OCI-LY1 (cell line): ENCODE data around the gene NCAM1.

Source experiments
- H2AFZ ChIP-seq: fragments of 200-600 bp; sonication (generic), shearing (Covaris generic); 2 replicates; pipeline ENCODE4 v1.6.0; 2014; ENCODE audit warnings: antibody characterized with exemption, mild to moderate bottlenecking, low read length
- H3F3A ChIP-seq: fragments of 200-600 bp; sonication (generic), shearing (Covaris generic); 2 replicates; pipeline ENCODE4 v1.6.0; 2014; ENCODE audit warnings: mild to moderate bottlenecking, antibody characterized with exemption, low read length, moderate library complexity; ENCODE audit not compliant: insufficient read depth
- H3K27ac ChIP-seq: fragments of 200-600 bp; sonication (generic); 2 replicates; pipeline ENCODE4 v1.5.1; 2014; ENCODE audit warnings: low read length, mixed run types, mild to moderate bottlenecking, low read depth; ENCODE audit not compliant: poor library complexity, severe bottlenecking
- H3K27me3 ChIP-seq: fragments of 200-600 bp; sonication (generic); 2 replicates; pipeline ENCODE4 v1.6.0; 2014; ENCODE audit warnings: antibody characterized with exemption, mild to moderate bottlenecking, low read length, moderate library complexity; ENCODE audit not compliant: insufficient read depth
- H3K36me3 ChIP-seq: fragments of 200-600 bp; sonication (generic); 2 replicates; pipeline ENCODE4 v1.6.1; 2014; ENCODE audit warnings: mild to moderate bottlenecking, antibody characterized with exemption, low read length, moderate library complexity, mixed read lengths; ENCODE audit not compliant: insufficient read depth
- H3K4me1 ChIP-seq: fragments of 200-600 bp; sonication (generic); 2 replicates; pipeline ENCODE4 v1.5.1; 2014; ENCODE audit warnings: mild to moderate bottlenecking, low read length, moderate library complexity; ENCODE audit not compliant: insufficient read depth, severe bottlenecking
- H3K4me2 ChIP-seq: fragments of 200-600 bp; sonication (generic), shearing (Covaris generic); 2 replicates; pipeline ENCODE4 v1.6.1; 2014; ENCODE audit warnings: low read length
- H3K4me3 ChIP-seq: fragments of 200-600 bp; sonication (generic); 2 replicates; pipeline ENCODE4 v1.5.1; 2014; ENCODE audit warnings: low read length, low read depth, mild to moderate bottlenecking, mixed read lengths; ENCODE audit not compliant: poor library complexity, severe bottlenecking
- H3K79me2 ChIP-seq: fragments of 200-600 bp; shearing (Covaris generic); 2 replicates; pipeline ENCODE4 v1.6.1; 2016; ENCODE audit warnings: mixed run types, low read length, mixed read lengths; ENCODE audit not compliant: insufficient read depth
- H3K9ac ChIP-seq: fragments of 200-600 bp; sonication (generic), shearing (Covaris generic); 2 replicates; pipeline ENCODE4 v1.6.1; 2014; ENCODE audit warnings: mild to moderate bottlenecking, low read length, mixed read lengths
- H3K9me2 ChIP-seq: fragments of 200-600 bp; sonication (generic), shearing (Covaris generic); 2 replicates; pipeline ENCODE4 v1.6.1; 2014; ENCODE audit warnings: low read depth, mild to moderate bottlenecking, low read length, mixed read lengths
- H3K9me3 ChIP-seq: fragments of 200-600 bp; shearing (Covaris generic); 2 replicates; pipeline ENCODE4 v1.6.1; 2014; ENCODE audit warnings: low read length, mixed read lengths
- H4K20me1 ChIP-seq: fragments of 200-600 bp; sonication (generic), shearing (Covaris generic); 2 replicates; pipeline ENCODE4 v1.6.0; 2016; ENCODE audit warnings: mild to moderate bottlenecking, low read length; ENCODE audit not compliant: insufficient read depth
- EZH2 ChIP-seq: fragments of 200-600 bp; sonication (generic), shearing (Covaris generic); IDR thresholded peaks from 2 replicates; pipeline ENCODE4 v1.8.0; 2017; ENCODE audit warnings: borderline replicate concordance, mixed run types, mild to moderate bottlenecking, antibody characterized with exemption, low read length, moderate library complexity, mixed read lengths
- TF ChIP-seq, protein P1 (sequence below): fragments of 200-600 bp; sonication (generic), shearing (Covaris generic); IDR thresholded peaks from 2 replicates; pipeline ENCODE4 v1.5.1; 2017; ENCODE audit warnings: mild to moderate bottlenecking, antibody characterized with exemption, low read length, moderate library complexity, mixed read lengths

The NCAM1 gene

DNA sequence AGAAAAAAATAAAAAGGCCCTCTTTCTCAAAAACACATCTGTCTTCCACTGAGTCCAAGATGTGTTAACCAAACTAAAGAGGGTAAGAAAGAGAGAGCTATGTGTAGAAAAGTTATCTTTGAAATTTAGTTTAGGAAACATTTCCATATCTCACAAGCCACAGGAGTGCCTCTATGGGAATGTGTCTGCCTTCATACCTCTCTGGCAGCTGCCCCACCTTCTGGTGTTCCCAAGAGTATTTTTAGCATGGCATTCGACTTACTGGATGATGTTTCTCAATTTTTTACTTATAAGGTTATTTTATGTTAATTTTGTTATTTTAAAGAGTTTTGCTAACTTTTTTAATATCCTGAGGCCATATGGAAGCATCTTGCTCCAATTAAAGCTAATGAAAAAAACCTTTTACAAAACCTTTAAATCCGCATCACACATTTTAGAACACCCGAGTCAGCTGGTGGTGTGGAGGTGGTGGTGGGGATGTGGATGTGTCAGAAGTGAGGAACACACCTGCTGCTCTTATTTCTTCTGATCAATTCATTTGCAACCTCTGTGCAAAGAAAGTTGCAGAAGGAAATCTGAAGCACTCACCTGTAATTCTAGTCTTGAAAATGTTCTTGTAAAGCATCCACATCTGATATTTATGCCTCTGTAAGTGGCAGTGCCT, 112.2 kb downstream of the NCAM1 start:
- H3K4me2 ChIP-seq, result no peak overlapping the region
- no peaks in the 10 kb centered on the region for H3K9me2 ChIP-seq
- H3K9me3 ChIP-seq, result no peaks in the 10 kb centered on the region
- no peak overlapping the region for H3K4me3 ChIP-seq
- H3K4me1 ChIP-seq, result no peaks in the 10 kb centered on the region
- no peaks in the 10 kb centered on the region for H3F3A ChIP-seq
- no peaks in the 10 kb centered on the region for H3K79me2 ChIP-seq
- no peak for TF ChIP-seq EZH2
- TF ChIP-seq, protein P1, sequence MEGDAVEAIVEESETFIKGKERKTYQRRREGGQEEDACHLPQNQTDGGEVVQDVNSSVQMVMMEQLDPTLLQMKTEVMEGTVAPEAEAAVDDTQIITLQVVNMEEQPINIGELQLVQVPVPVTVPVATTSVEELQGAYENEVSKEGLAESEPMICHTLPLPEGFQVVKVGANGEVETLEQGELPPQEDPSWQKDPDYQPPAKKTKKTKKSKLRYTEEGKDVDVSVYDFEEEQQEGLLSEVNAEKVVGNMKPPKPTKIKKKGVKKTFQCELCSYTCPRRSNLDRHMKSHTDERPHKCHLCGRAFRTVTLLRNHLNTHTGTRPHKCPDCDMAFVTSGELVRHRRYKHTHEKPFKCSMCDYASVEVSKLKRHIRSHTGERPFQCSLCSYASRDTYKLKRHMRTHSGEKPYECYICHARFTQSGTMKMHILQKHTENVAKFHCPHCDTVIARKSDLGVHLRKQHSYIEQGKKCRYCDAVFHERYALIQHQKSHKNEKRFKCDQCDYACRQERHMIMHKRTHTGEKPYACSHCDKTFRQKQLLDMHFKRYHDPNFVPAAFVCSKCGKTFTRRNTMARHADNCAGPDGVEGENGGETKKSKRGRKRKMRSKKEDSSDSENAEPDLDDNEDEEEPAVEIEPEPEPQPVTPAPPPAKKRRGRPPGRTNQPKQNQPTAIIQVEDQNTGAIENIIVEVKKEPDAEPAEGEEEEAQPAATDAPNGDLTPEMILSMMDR, result no peak
- H3K27me3 ChIP-seq, result no peaks in the 10 kb centered on the region
- H3K9ac ChIP-seq, result no peak overlapping the region
- no peaks in the 10 kb centered on the region for H3K36me3 ChIP-seq
- no peaks in the 10 kb centered on the region for H4K20me1 ChIP-seq
- H3K27ac ChIP-seq, result no peak overlapping the region
- no peak overlapping the region for H2AFZ ChIP-seq

DNA sequence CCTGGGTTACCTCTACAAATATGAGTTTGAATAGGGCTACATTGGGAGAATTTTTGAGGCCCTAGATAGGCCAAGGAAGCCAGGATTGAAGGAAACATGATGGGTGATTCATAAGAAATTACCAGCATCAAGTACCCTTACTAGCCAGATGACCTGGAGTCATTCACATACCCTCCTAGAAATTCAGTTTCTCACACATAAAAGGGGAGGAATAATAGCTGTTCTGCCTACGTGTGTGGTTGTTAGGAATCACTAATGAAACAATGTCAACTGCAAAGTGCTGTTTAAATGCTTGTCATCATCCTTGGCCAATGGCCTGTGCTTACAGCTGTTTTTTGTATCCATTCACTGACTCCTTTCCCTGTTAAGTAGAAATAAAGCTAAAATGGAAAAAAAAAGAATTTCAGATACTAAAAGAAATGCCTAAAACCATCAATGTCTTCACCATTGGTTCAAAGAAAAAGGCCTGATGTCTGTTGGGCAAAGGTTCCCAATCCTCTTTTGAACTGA, 114.4 kb downstream of the NCAM1 start:
- Histone ChIP-seq H3K4me3 (no peak overlapping the region), H4K20me1 (no peaks in the 10 kb centered on the region), H3K9me3 (no peaks in the 10 kb centered on the region), H3K9ac (no peak overlapping the region), H3K79me2 (no peaks in the 10 kb centered on the region), H2AFZ (no peak overlapping the region), H3K27ac (no peak overlapping the region), H3K4me1 (no peaks in the 10 kb centered on the region), H3F3A (no peaks in the 10 kb centered on the region), H3K9me2 (no peaks in the 10 kb centered on the region), H3K4me2 (no peak overlapping the region), H3K27me3 (no peaks in the 10 kb centered on the region), H3K36me3 (no peaks in the 10 kb centered on the region)
- no peak for TF ChIP-seq EZH2
- TF ChIP-seq, protein P1, result no peak

DNA sequence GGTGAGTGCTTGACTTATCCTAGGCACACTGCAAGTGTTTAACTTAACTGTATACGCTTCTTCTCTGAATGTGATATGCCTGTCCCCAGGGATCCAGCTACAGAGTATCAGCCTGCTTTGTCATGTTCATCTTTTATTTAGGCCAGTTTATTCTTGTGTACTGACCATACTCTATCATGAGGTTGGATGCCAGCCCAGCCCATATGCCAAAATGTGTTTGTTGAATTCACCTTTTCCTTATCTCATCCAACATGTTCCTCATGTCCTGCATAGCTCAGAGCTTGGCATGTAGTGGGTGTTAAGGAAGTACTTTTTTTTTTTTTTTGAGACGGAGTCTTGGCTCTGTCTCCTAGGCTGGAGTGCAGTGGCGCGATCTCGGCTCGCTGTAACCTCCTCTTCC, 116.2 kb downstream of the NCAM1 start:
- Histone ChIP-seq H3K9me2 (no peaks in the 10 kb centered on the region), H3K27me3 (no peaks in the 10 kb centered on the region), H3K27ac (no peak overlapping the region), H2AFZ (no peak overlapping the region), H3K4me1 (no peaks in the 10 kb centered on the region), H3F3A (no peaks in the 10 kb centered on the region), H3K9ac (no peak overlapping the region), H3K4me2 (no peak overlapping the region), H3K36me3 (no peaks in the 10 kb centered on the region), H3K4me3 (no peak overlapping the region), H4K20me1 (no peaks in the 10 kb centered on the region), H3K9me3 (no peaks in the 10 kb centered on the region), H3K79me2 (no peaks in the 10 kb centered on the region)
- TF ChIP-seq EZH2, result no peak

DNA sequence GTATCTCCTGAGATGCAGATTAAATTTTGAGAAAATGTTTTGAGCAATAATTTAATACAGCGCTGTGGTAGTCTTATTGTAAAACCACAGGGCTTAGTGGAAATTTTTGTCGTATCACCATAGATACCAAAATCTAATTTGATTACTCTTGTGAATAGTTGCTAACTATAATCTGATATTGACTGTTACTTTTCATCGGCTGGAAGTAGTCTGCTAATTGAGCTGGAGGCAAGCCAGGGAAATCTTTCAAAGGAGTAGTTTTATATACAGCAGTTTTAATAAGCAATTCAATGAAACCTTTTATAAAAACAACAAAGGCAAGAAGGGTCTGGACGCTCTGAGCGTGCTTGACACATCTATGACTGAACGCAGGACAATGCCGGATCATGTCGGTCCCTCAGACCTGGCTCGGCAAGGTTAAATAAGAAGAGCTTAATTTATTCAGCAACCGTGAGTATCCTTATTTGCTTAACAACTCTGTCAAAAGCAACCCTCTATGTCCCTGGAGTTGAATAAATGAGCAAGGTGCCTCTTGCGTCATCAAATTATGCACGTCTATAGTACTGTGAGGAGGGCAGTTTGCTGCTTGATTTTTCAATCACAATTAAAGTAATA, 121.2 kb downstream of the NCAM1 start:
- Histone ChIP-seq H3K27me3 (no peaks in the 10 kb centered on the region), H3K36me3 (no peaks in the 10 kb centered on the region), H3K4me2 (no peak overlapping the region), H3F3A (no peaks in the 10 kb centered on the region), H3K4me3 (no peak overlapping the region), H3K27ac (no peak overlapping the region), H3K79me2 (no peaks in the 10 kb centered on the region), H3K9ac (no peak overlapping the region), H3K4me1 (no peaks in the 10 kb centered on the region), H2AFZ (no peak overlapping the region), H4K20me1 (no peaks in the 10 kb centered on the region), H3K9me3 (no peaks in the 10 kb centered on the region), H3K9me2 (no peaks in the 10 kb centered on the region)
- TF ChIP-seq EZH2, result no peak
- TF ChIP-seq, protein P1, result no peak
